K562 (cell line): Measurements from ENCODE around the gene CASKIN1. TPM values are rescaled to one million over a fixed set of nuclear protein-coding genes. Genes with fewer than 3 reads are reported as not detected.

Experiments
- MAZ ChIP-seq, 2 experiments: fragments of 450-650 bp in 1 of 2; sonication (generic) in 1 of 2; formaldehyde crosslinking; IDR thresholded peaks in 1 of 2; conservative IDR thresholded peaks in 1 of 2; 2 replicates each; pipeline versions ENCODE4 v1.4.0 to v1.5.0; 2020; ENCODE audit warnings: mild to moderate bottlenecking in 1 of 2, missing genetic modification reagents in 1 of 2
- polyA plus RNA-seq, 8 experiments: library from polyadenylated mRNA; depleted of rRNA in 4 of 8; stranded (reverse) in 5 of 8; unstranded in 3 of 8; fragments of >200 nt; fragmentation: Nextera tagmentation in 2 of 8; fragmentation: Illumina TruSeq in 1 of 8; extraction: Ambion mirVana in 2 of 8; extraction: Trizol in 1 of 8; gene quantifications; 2 replicates each; pipeline versions ENCODE4 v1.2.1 to v1.2.3, GENCODE V29; 2011 to 2014; ENCODE audit warnings: inconsistent platforms in 1 of 8, missing spikeins in 1 of 8
- total RNA-seq, 7 experiments: library from RNA; depleted of rRNA in 6 of 7; stranded (reverse); fragments of >200 nt in 6 of 7; fragmentation: Illumina TruSeq in 2 of 7; extraction: Trizol in 2 of 7; gene quantifications; 2 replicates each; pipeline versions ENCODE4 v1.2.1 to v1.2.3, GENCODE V29; 2011 to 2021; ENCODE audit warnings: low replicate concordance in 1 of 7
- TF ChIP-seq, protein P1 (sequence below): fragments of 450-650 bp; IDR thresholded peaks from 2 replicates; pipeline ENCODE4 v1.6.1; 2017; ENCODE audit warnings: mild to moderate bottlenecking, moderate library complexity
- TF ChIP-seq, protein P2 (sequence below), 2 experiments: fragments of 450-650 bp; formaldehyde crosslinking in 1 of 2; IDR thresholded peaks; 2 replicates each; pipeline versions ENCODE4 v1.4.0 to v1.6.1; 2014 to 2020; ENCODE audit warnings: mild to moderate bottlenecking in 2 of 2, borderline replicate concordance in 1 of 2, low read depth in 1 of 2

CASKIN1 gene
- total and polyA plus RNA-seq, 9 of the 15 experiments (the other 6 are each of a cell fraction or from before 2014, with no cell fraction given) = 0.15 to 4.5 (median 1.5) TPM; not detected in 2

DNA sequence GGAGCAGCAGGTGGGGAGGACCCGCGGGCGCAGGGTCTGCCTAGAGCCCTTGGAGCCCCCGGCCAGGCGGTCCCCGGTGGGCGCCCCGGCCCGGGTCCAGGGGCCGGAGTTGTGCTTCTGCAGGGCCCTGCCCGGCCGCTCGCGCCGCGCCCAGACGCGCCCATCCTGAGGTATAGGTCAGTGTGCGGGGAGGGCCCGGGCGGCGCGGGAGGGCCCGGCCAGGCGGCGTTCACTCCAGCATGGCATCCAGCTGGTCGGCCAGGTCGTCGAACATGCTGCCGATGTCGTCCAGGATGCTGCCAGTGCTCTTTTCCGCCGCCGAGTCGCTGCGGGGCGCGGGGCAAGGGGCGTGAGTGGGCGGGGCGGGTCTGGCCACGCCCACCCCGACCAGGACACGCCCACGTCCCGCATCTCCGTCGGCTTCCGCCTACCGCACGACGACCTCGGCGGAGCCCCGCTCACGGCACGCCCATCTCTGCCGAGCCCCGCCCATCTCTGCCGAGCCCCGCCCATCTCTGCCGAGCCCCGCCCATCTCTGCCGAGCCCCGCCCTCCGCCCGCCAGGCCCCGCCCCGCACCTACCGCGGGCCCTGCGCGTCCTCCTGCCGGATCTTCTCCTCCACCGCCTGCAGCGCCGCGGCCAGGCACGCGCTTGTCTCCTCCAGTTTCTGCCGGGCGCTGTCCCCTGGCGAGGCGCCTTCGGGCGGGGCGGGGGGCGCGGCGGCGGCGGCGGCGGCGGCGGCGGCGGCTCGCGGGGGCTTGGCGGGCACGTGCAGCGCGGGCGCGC lies 17.9 kb downstream of the CASKIN1 start (continued):
- TF ChIP-seq, protein P1, sequence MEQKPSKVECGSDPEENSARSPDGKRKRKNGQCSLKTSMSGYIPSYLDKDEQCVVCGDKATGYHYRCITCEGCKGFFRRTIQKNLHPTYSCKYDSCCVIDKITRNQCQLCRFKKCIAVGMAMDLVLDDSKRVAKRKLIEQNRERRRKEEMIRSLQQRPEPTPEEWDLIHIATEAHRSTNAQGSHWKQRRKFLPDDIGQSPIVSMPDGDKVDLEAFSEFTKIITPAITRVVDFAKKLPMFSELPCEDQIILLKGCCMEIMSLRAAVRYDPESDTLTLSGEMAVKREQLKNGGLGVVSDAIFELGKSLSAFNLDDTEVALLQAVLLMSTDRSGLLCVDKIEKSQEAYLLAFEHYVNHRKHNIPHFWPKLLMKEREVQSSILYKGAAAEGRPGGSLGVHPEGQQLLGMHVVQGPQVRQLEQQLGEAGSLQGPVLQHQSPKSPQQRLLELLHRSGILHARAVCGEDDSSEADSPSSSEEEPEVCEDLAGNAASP = no peak
- TF ChIP-seq, protein P2, sequence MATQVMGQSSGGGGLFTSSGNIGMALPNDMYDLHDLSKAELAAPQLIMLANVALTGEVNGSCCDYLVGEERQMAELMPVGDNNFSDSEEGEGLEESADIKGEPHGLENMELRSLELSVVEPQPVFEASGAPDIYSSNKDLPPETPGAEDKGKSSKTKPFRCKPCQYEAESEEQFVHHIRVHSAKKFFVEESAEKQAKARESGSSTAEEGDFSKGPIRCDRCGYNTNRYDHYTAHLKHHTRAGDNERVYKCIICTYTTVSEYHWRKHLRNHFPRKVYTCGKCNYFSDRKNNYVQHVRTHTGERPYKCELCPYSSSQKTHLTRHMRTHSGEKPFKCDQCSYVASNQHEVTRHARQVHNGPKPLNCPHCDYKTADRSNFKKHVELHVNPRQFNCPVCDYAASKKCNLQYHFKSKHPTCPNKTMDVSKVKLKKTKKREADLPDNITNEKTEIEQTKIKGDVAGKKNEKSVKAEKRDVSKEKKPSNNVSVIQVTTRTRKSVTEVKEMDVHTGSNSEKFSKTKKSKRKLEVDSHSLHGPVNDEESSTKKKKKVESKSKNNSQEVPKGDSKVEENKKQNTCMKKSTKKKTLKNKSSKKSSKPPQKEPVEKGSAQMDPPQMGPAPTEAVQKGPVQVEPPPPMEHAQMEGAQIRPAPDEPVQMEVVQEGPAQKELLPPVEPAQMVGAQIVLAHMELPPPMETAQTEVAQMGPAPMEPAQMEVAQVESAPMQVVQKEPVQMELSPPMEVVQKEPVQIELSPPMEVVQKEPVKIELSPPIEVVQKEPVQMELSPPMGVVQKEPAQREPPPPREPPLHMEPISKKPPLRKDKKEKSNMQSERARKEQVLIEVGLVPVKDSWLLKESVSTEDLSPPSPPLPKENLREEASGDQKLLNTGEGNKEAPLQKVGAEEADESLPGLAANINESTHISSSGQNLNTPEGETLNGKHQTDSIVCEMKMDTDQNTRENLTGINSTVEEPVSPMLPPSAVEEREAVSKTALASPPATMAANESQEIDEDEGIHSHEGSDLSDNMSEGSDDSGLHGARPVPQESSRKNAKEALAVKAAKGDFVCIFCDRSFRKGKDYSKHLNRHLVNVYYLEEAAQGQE (IDR thresholded peaks at IDR 0.05; ENCODE audit: borderline replicate concordance) = peak; percentile 63
- TF ChIP-seq, protein P2 (CRISPR knock-in tag; IDR thresholded peaks at IDR 0.05; ENCODE audit: low read depth) = 0 out of 2 replicates have a peak, but pooled peaks have one; percentile 24
- peak in 1 of 2 experiments; percentile 68; a peak in 2 of 4 replicates for TF ChIP-seq MAZ (CRISPR knock-in tag; conservative IDR thresholded peaks at IDR 0.05 in 1 of 2, IDR thresholded peaks at IDR 0.05 in 1 of 2)
